GM19467 (cell line): Measurements from ENCODE around the gene KCNQ1.

ENCODE experiments used
- ATAC-seq: cut with Tn5 transposase; IDR thresholded peaks from one replicate; pipeline ENCODE4 v1.9.1; 2021; ENCODE audit warnings: mild to moderate bottlenecking, moderate library complexity; ENCODE audit not compliant: unreplicated experiment

KCNQ1 gene

GRCh38 chr11:2507945-2508749, 63.3 kb downstream of the KCNQ1 start:
- ATAC-seq = no peak

- ATAC-seq = no peak
These were observed 64.0 kb downstream of the KCNQ1 start for GRCh38 chr11:2508793-2509192.

GRCh38 chr11:2509481-2510001, 64.7 kb downstream of the KCNQ1 start:
- ATAC-seq = no peak

GRCh38 chr11:2510626-2511402, 66.0 kb downstream of the KCNQ1 start:
- no peak for ATAC-seq

GRCh38 chr11:2511421-2512369, 66.9 kb downstream of the KCNQ1 start:
- ATAC-seq = no peak

GRCh38 chr11:2512431-2513407, 67.9 kb downstream of the KCNQ1 start:
- no peak for ATAC-seq

- ATAC-seq = no peak
These were observed 68.6 kb downstream of the KCNQ1 start for GRCh38 chr11:2513441-2513840.

- no peak for ATAC-seq
These were observed 70.8 kb downstream of the KCNQ1 start for GRCh38 chr11:2515401-2516275.

GRCh38 chr11:2516276-2517015, 71.6 kb downstream of the KCNQ1 start:
- ATAC-seq = no peak

- no peak for ATAC-seq
These were observed 72.2 kb downstream of the KCNQ1 start for GRCh38 chr11:2517016-2517385.

GRCh38 chr11:2517386-2518064, 72.7 kb downstream of the KCNQ1 start:
- no peak for ATAC-seq

- ATAC-seq = no peak
These were observed 73.5 kb downstream of the KCNQ1 start for GRCh38 chr11:2518111-2518982.

- ATAC-seq = no peak
These were observed 74.2 kb downstream of the KCNQ1 start for GRCh38 chr11:2518983-2519340.

GRCh38 chr11:2519517-2519861, 74.7 kb downstream of the KCNQ1 start:
- no peak for ATAC-seq

GRCh38 chr11:2519862-2520735, 75.3 kb downstream of the KCNQ1 start:
- no peak for ATAC-seq

GRCh38 chr11:2520736-2521035, 75.9 kb downstream of the KCNQ1 start:
- ATAC-seq = no peak
